ENCODE data around the gene IFITM2.

DNA sequence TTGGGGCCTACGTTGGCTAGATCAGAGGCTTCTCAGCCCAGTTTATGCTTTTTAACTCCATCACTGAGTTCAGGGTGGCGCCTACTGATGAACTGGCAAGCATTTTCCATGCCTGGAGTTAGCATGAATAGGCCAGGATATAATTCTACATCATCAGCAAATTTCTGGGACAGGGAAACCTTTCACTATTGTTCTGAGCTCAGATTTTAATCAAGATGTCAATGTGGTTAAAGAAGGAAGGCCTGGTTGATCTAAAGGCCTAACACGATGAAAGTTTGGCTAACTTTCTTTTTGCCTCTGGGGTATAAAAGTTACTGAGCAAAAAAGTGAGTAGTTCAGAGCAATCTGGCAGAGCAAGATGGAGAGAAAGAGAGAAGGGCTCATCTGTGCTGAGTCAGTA, 34.7 kb downstream of the IFITM2 start:
- TF ChIP-seq, protein P1, sequence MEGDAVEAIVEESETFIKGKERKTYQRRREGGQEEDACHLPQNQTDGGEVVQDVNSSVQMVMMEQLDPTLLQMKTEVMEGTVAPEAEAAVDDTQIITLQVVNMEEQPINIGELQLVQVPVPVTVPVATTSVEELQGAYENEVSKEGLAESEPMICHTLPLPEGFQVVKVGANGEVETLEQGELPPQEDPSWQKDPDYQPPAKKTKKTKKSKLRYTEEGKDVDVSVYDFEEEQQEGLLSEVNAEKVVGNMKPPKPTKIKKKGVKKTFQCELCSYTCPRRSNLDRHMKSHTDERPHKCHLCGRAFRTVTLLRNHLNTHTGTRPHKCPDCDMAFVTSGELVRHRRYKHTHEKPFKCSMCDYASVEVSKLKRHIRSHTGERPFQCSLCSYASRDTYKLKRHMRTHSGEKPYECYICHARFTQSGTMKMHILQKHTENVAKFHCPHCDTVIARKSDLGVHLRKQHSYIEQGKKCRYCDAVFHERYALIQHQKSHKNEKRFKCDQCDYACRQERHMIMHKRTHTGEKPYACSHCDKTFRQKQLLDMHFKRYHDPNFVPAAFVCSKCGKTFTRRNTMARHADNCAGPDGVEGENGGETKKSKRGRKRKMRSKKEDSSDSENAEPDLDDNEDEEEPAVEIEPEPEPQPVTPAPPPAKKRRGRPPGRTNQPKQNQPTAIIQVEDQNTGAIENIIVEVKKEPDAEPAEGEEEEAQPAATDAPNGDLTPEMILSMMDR (IDR thresholded peaks at IDR 0.05 in 4 of 5, conservative IDR thresholded peaks at IDR 0.05 in 1 of 5), result no peak
- TF ChIP-seq POLR2A (IDR thresholded peaks at IDR 0.05), result no peak
